GM13977 (cell line): Measurements from ENCODE around the gene MAGOH.
A peak's percentile ranks its signal among the peaks of the same experiment; 100 is the strongest.

Experiments used
- DNase-seq: peaks from one replicate; pipeline ENCODE4 v3.0.0; 2012; ENCODE audit warnings: low spot score
- CTCF ChIP-seq: IDR thresholded peaks from 2 replicates; pipeline ENCODE4 v1.5.1; 2012; ENCODE audit warnings: mild to moderate bottlenecking, control low read depth; ENCODE audit not compliant: insufficient read depth; ENCODE audit errors: extremely low read depth, missing control alignments
- in situ Hi-C: fragments of 300-500 bp; cut with MboI; formaldehyde crosslinking; loops from one replicate; pipeline ENCODE4 v1.12.0; 2022; ENCODE audit warnings: low sequenced_read_pairs, low pct_unique_long_range_greater_than_20kb, mixed read lengths, inconsistent platforms; ENCODE audit not compliant: unreplicated experiment

The MAGOH gene

GRCh38 chr1:53203466-53203865 is 34.9 kb downstream of the MAGOH start:
- in situ Hi-C loops: no loop called here
- no peak for TF ChIP-seq CTCF
- no peak for DNase-seq

- TF ChIP-seq CTCF: no peak
- no peak for DNase-seq
- in situ Hi-C loops: no loop called here
Measured at GRCh38 chr1:53198241-53198651, 40.1 kb downstream of the MAGOH start.

GRCh38 chr1:53197291-53198200 is 40.8 kb downstream of the MAGOH start:
- DNase-seq: no peak
- in situ Hi-C loops: no loop called here
- TF ChIP-seq CTCF: no peak

GRCh38 chr1:53196485-53197290 is 41.6 kb downstream of the MAGOH start, which contains the start of gene CPT2:
CPT2 (plus strand) TSS chr1:53196824; CDS start chr1:53196944, 120 bp downstream.
- DNase-seq: peak; percentile 98
- TF ChIP-seq CTCF: no peak
- in situ Hi-C loops: no loop called here

GRCh38 chr1:53196017-53196484 is 42.3 kb downstream of the MAGOH start:
- peak; percentile 34 for DNase-seq
- TF ChIP-seq CTCF: no peak
- in situ Hi-C loops: no loop called here

- in situ Hi-C loops: no loop called here
- DNase-seq: no peak
- no peak for TF ChIP-seq CTCF
Measured at GRCh38 chr1:53195246-53196016, 42.9 kb downstream of the MAGOH start.
